AG08395 (cell line): Measurements from ENCODE around the gene PNKD.

Experiments used
- DNase-seq: peaks from one replicate; pipeline ENCODE4 v3.0.0; 2012; ENCODE audit warnings: mixed read lengths, low spot score

PNKD gene

DNA sequence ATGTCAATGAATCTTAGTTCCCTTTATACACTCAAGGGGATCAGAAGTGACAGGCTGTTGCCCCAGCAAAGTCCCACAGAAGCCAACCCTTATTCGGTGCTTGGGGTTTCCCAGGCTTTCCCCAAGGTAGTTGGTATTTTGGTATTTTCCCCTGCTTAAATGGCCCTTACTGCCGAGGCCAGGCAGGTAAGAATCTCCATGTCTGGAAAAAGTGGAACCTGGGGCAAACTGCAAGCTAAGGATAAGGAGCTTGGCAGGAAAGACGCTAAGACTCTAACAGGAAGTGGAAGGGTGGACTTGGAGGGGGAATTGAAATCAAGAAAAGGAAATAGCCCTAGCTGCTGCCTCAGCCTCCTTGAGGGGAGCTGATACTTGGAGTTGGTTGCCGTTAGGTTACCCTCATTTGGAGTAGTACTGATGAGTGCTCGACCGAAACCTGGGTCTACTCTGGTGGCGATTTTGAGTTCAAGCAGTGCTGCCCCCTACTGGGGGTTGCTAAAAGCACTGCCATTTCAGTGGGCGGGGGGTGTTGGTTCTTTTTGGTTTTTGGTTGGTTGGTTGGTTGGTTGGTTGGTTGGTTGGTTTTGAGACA, 12.8 kb upstream of the PNKD start:
- DNase-seq: no peak

DNA sequence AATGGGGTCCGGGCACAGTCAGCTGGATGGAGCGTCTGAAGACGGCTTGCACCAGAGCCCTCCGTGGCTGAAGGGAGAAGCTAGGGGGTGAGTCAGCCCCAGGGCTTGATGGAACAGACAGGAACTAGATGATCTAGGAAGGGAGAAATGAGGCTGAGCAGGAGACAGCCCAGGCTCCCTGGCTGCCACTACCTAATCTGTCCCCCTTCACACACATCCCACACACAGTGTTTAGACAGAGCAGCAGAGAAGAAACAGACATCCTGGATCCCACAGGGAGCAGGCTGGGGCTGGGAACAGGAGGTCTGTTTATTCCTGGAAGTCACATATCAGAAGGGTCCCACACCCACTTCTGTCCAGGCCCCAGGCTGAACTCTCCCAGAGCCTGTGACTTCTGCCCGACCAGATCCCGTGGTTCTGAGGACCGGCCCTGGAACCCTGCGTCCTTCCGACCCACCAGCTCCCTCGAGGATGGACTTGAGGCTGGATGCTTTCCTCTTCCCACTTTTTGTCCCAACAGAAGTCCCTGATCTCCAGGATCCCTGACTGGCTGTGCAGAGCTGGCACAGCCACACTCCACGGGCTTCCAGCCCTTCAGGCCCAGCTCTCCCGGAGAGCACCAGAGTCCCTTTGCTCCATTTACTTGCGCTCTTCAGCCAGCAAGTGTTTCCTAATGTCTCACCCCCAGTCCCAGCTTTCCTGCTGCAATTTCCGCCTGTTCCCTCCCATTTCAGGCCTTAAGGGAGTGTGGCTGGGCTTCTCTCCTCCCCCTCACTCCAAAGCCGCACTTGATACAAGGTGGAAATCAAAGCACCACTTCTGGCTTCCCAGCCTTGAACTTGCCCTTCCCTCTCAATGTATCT, 11.0 kb upstream of the PNKD start:
- peak; percentile 81 for DNase-seq

DNA sequence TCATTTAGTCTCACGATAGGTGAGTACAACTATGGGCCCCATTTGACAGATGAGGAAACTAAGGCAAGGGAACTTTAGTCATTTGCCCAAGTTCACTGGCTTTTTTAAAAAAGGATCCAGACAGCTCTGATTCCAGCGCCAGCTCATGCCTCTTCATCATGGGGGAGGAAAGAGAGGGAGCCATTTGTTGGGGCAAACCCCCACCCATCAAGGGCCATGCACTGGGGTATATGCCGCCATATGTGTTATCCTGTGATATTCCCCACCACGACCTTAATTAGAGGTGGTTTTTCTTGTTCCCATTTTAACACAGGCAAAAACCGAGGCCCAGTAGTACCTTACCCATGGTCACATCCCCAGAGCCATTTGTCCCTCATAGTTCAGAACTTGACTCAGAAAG, 10.2 kb upstream of the PNKD start:
- DNase-seq: no peak

DNA sequence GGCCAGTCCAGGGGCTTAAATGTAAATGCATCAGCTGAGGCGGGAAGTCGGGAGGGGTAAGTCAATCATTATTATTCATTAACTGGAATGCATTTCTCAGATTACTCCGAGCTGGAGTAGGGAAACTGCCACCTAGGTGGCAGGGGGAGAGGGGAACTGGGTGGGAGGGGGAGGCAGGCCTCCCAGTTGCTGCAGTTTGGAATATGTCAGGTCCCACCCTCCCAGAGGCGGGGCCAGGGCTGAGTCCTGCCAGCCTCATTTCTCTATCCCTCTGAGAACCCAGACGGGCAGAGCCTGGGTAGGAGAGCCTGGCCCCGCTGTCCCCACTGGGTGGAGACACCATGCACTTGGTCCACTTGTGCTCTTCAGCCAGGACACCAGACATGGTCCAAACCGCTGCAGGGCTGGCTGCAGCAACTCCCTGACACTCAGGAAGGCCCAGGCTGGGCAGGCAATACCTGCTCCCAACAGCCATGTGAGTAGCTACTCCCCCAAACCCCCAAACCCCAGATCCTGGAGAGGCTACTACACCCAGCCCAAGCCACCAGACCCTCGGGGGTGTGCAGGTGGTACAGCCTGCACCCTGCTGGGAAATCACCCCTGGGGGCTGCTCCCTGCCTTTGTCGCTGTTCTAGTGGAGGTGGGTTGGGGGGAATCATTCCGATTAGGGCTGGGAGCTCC, 9.4 kb upstream of the PNKD start, which contains the start of gene GPBAR1:
TSS of gene GPBAR1 (plus strand) at position 274 of the 681 bp plus-strand sequence. CDS start 1,710 bp downstream, outside the sequence.
- no peak for DNase-seq

DNA sequence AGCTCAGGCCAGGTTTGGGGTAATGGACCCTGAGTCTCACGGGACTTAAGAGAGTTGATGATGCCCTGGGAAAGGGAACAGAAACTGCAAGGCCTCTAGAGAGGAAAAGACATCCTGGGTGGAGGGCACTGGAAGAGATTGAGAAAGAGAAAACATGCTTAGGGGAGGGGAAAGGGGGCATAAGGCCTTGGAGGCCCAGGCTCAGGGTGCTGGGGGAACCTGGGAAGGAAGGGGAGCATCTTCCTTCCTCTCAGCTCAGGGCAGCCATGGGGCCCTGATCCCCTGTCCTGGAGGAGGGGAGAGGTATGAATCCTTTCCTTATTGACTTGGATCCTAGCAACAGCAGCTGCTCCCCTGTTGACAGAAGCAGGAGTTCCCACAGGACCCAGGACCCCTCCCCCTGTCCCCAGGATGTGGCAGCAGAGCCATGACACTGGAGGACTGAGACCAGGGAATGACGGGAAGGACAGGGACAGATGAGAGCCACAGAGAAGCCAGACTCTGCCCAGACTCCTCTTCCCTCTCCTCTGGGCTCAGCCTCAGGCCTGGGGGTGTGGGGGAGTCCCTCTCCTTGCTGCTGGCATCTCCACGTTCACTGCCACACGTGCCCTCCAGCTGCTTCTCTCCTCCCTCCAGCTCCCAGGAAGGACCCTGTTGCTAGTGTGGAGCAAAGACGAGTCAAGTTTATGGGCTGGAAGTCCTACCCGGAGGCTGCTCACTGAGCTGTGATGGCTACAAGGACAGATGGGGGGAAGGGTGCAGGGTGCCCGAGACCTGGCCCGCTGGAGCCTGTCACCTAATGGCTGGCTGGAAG, 8.7 kb upstream of the PNKD start:
- DNase-seq: no peak

DNA sequence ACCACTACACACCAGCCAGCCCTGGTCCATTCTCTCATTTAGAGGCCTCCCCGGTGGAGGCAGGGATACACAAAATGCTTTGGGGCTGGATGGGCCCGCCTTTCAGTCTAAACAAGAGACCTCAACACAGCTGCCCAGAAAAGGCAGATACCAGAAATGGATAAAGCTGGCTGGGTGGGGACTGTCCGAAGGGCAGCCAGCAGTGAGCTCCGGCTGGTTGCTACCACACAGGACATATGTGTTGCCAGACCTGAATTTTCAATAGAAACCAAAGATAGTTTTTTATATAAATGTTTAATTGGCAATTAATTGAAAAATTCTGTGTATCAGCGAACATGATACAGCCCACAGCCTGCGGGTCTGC, 8.1 kb upstream of the PNKD start:
- no peak for DNase-seq

DNA sequence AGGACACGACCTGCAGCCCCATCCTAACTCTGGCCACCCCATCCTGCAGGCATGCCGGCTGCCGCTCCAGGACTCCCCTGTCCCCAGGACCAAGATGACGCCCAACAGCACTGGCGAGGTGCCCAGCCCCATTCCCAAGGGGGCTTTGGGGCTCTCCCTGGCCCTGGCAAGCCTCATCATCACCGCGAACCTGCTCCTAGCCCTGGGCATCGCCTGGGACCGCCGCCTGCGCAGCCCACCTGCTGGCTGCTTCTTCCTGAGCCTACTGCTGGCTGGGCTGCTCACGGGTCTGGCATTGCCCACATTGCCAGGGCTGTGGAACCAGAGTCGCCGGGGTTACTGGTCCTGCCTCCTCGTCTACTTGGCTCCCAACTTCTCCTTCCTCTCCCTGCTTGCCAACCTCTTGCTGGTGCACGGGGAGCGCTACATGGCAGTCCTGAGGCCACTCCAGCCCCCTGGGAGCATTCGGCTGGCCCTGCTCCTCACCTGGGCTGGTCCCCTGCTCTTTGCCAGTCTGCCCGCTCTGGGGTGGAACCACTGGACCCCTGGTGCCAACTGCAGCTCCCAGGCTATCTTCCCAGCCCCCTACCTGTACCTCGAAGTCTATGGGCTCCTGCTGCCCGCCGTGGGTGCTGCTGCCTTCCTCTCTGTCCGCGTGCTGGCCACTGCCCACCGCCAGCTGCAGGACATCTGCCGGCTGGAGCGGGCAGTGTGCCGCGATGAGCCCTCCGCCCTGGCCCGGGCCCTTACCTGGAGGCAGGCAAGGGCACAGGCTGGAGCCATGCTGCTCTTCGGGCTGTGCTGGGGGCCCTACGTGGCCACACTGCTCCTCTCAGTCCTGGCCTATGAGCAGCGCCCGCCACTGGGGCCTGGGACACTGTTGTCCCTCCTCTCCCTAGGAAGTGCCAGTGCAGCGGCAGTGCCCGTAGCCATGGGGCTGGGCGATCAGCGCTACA, 7.4 kb upstream of the PNKD start:
- DNase-seq: no peak

DNA sequence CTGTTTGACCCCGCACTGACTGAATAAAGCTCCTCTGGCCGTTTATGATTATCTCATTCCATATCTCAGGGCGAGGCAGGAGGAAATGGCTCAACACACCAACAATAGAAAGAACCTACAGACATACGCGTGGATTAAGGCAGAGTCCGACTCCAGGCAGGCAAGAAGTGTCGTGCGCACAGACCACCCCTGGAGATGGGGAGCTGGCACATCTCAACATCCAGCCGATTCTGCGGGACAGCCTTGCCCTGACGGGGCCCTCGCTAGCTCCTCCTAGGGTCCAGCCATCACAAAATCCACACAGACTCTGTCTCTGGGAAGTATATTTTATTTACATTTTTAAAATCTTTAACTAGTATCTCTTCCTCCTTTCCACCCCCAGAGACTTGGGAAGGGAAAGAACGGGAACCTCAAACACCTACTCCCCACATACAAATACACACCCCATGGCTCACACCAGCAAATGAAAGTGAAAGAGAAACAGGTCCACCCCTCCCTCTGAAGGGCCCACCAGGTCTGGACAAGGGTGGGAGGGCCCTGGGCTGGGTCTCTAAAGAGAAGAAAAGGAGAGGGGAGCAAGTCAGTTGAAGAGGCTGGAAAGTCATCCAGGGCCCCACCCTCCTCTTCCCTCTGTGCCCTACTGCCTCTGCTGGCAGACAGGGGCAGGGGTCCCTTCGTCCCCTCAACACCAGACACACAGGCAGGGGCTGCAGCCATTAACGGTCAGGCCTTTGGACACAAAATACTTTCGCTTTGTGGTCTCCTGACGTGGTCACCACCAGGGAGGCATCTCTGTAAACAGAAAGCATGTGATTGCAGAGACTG, 6.3 kb upstream of the PNKD start:
- no peak for DNase-seq

DNA sequence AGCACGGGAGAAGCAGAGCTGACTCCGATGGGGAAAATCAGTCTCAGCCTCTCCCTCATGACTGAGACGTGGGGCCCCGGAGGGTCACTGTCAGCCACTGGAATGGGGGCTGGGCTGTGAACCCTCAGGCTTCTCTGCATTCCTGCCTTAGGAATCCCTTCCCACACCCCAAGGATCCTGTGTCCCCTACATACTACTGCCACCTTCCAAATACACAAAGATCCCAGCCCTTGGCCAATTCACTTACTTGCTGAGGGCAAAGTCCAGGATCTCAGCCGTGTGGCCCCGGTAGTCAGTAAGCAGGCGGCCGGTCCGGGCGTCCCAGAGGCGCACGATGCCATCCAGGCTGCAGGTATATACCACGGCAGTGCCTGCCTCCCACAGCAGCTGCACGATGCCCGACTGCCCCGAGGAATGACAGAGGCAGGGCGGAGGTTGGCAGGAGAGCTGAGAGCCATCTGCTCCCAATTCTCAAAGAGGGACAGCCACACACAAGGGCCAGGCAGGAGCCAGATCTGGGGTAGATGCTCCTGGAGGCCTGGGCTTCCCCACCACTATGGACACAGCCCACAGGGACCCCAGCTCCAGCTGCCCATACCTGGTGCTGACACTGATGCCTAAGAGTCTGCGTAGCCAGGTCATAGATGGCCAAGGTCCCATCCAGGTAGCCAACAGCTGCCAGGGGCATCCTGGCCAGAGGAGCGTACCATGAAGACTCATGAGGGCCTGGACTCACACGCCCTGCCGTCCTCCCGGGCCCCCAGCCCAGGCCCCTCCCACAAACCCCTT, 5.4 kb upstream of the PNKD start:
- DNase-seq: no peak

DNA sequence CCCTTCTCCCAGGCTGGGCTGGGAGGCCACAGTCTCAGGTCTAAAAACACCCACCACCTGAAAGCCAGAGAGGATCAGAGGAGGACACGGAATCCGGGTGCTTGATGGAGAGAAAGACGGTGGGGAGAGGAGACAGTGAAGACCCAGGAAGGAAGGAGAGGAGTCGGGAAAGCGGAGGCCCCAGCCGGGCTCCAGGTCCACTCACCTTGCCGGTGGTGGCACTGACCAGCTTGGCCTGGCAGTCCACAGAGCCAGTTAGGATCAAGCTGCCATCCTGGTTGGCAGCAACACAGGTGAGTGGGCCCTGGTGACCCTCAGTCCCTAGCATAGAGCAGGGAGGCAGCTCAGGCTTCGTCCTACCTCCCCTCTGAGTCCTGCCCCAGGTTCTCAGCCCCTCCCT, 4.7 kb upstream of the PNKD start:
- DNase-seq: no peak

DNA sequence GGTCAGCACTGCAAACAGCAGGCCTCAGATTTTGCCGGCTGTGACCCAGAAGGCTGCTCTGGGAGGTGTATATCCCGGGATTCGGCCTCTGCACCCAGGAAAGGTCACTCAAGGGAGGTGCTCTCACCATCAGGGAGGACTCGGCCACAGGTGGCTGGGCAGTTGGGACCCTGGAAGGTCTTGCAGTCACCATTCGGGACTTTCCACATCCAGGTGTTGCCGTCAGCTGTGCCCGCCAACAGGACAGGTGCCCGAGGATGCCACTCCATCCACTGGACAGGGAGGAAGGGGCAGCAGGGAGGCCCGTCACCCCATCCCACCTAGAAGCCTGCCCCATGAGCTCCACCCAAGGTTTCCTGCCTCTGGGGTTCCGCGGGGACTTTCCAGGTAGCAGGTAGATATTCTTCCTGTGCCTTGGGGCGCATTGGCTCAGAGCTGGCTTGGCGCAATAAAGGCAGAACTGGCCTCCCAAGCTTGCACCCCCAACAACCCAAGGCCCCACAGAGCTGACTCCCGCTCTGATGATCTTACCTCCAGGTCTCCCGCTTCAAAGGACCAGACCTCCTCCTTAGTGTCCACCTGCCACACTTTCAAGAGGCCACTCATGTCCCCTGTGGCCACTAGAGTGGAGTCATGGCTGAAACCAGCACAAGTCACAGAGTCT, 3.9 kb upstream of the PNKD start:
- no peak for DNase-seq

DNA sequence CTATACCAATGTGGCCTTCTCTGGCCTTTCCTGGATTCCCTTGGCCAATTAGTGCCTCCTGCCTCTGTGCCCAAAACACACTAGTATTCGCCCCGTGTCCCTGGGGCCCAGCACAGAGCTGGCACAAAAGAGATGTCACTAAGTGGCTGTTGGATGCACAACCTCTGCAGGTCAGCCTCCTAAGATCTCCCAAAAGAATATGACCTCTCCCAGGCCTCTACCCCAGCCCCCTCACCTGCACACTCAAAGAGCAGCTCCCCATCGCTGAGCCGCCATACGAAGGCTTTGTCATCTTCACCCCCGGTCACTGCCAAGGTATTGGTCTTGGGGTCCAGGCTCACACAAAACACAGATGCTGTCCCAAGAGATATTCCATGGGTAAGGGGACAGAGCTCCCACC, 3.1 kb upstream of the PNKD start:
- DNase-seq: no peak

DNA sequence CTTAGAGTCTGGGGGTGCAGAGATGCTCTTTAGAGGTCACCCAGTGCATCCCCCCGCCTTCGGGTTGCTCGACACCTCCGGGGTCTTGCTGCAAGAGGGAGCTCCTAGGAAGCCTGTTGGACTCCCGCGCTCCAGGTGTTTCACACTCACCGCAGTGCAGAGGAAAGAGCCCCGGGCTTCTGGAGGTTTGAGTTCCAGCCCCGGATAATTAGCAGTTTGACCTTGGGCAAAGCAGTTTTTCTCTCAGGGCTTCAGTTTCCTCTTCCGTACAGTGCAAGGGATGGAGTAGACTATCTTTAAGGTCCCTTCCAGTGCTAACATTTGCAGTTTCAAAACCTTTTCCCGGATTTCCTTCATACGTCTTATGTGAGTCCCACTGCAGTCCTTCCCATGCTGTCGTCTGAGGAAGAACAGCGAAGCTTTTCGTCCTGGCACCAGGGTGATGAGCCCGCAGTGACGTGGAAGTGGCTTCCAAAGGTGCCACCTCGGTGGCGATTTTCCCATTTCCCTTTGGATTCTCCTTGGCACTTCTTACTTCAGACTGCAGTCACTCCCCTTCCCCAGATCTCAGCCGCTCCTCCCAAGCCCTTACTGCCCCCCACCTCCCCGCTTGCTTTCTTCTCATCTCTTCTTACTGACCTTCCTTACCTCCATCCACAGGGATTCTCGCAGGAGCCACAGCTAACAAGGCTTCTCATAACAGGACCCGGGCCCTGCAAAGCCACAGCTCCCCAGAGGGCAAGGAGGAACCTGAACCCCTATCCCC, 585 bp downstream of the PNKD start:
- no peak for DNase-seq

DNA sequence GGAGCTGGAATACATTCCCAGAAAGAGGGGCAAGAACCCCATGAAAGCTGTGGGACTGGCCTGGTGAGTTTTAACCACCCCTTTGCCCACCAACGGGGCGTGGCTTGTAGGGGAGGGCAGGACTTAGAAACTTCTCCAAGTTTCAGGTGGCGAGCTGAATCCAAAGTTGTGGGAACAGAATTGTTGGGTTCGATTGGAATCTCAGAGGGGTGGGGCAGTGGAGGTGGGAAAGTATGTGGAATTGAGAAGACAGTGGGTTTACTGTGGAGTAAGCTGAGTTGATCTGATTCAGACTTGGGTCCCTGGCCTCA, 1.1 kb downstream of the PNKD start:
- no peak for DNase-seq

DNA sequence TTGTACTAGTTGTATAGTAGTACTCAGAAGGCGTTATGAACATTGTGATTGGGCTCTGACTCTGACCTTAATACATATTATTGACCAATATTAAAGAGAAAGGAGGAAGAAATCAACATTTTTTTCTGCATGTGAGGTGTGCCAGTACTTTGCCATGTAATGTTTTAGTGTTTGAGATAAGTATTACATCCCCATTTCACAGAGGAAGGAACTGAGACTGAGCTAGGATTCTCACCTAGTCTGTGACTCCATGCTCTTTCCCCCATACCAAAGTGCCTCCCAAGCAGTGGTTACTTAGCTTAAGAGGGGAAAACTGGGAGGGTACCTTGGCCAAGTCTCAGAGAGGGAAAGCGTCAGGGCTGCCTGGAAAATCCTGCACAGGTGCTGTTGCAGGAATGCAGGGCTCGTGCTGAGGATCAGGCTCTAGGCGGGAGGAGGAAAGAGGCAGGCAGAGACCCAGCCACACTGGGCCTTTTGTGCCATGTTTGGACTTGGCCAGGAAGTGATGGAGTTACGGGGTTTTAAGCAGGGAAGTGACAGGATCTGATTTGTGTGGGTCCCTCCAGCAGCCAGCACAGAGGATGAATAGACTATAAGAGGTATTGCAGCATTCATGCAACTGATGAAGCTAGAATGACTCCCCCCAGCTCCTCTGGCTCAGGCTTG, 1.7 kb downstream of the PNKD start:
- no peak for DNase-seq

DNA sequence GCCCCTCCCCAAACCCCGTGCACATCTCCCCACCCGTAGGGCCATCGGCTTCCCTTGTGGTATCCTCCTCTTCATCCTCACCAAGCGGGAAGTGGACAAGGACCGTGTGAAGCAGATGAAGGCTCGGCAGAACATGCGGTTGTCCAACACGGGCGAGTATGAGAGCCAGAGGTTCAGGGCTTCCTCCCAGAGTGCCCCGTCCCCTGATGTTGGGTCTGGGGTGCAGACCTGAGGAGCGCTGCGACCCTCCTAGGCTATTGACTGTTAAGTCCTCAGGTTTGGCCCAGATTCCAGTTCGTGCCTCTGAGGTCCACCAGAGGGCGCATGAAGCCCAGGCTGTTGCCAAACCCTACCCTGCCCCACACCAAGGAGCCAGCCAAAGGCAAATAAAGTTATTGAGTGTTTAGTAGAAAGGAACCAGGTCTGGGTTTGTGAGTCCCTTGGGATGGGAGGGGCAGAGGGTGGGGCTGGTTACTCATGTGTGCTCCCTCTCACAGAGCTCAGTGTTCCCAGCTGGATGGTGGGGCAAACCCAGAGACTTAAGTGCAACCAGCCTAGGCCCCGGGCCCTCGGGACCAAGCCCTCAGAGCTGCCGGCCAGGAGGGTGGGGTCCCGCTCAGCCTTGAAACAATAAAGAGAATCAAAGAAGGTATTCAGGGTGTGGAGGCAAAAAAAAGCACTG, 2.4 kb downstream of the PNKD start:
- peak; percentile 91 for DNase-seq
